DOHH2 (cell line): Measurements from ENCODE around the gene ITLN1.

Experiments used
- EZH2phosphoT487 ChIP-seq: fragments of 200-600 bp; sonication (generic); IDR thresholded peaks from 2 replicates; pipeline ENCODE4 v1.6.1; 2017; ENCODE audit warnings: borderline replicate concordance, mild to moderate bottlenecking, antibody characterized with exemption, low read length, moderate library complexity, mixed read lengths
- TF ChIP-seq, protein P1 (sequence below): fragments of 200-600 bp; sonication (generic); IDR thresholded peaks from one replicate; pipeline ENCODE4 v1.5.1; 2014; ENCODE audit warnings: antibody characterized with exemption, mild to moderate bottlenecking, low read depth, low read length; ENCODE audit not compliant: poor library complexity, severe bottlenecking

DNA sequence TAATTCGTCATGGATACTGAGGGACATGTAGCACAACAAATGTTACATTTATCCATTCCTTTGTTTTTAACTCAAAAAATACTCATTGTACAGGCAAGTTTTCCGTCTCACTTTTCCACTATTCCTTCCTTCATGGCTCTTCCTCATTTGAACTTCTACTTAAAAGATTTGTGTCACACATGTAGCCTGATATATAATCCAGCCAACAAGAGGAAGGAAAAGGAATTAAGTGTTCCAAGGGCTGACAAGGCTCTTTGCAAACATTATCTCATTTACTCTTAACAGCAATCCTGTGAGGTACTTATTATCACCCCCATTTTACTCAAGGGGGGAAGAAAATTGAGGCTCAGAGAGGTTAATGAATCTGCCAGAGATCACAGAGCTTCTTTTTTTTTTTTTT lies 45.2 kb downstream of the ITLN1 start:
- TF ChIP-seq, protein P1, sequence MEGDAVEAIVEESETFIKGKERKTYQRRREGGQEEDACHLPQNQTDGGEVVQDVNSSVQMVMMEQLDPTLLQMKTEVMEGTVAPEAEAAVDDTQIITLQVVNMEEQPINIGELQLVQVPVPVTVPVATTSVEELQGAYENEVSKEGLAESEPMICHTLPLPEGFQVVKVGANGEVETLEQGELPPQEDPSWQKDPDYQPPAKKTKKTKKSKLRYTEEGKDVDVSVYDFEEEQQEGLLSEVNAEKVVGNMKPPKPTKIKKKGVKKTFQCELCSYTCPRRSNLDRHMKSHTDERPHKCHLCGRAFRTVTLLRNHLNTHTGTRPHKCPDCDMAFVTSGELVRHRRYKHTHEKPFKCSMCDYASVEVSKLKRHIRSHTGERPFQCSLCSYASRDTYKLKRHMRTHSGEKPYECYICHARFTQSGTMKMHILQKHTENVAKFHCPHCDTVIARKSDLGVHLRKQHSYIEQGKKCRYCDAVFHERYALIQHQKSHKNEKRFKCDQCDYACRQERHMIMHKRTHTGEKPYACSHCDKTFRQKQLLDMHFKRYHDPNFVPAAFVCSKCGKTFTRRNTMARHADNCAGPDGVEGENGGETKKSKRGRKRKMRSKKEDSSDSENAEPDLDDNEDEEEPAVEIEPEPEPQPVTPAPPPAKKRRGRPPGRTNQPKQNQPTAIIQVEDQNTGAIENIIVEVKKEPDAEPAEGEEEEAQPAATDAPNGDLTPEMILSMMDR, result no peak
- TF ChIP-seq EZH2phosphoT487, result no peak
